ES-I3 (cell line): ENCODE data around the gene EMC10.
A peak's percentile ranks its signal among the peaks of the same experiment; 100 is the strongest.
"Not testable (repeated sequence)": the region's sequence is repeated elsewhere in the genome, so short reads cannot be mapped to it uniquely, and the experiment has no call there.

Experiments used
- H3K36me3 ChIP-seq: 2 replicates; pipeline ENCODE4 v1.6.1; 2013; ENCODE audit warnings: mild to moderate bottlenecking, low read length, control low read depth, moderate library complexity; ENCODE audit not compliant: insufficient read depth
- H3K4me1 ChIP-seq: 2 replicates; pipeline ENCODE4 v1.6.1; 2013; ENCODE audit warnings: mild to moderate bottlenecking, control low read depth, low read length; ENCODE audit not compliant: insufficient read depth
- H3K9ac ChIP-seq: 2 replicates; pipeline ENCODE4 v1.6.1; 2013; ENCODE audit warnings: low read depth, mild to moderate bottlenecking, low read length, moderate library complexity
- H3K9me3 ChIP-seq: 2 replicates; pipeline ENCODE4 v1.6.1; 2013; ENCODE audit warnings: mild to moderate bottlenecking, low read length, moderate library complexity; ENCODE audit not compliant: control insufficient read depth, insufficient read depth

Gene EMC10

GRCh38 chr19:50439130-50439529 lies 37.2 kb upstream of the EMC10 start:
- not testable (repeated sequence) for H3K9me3 ChIP-seq, H3K9ac ChIP-seq, H3K4me1 ChIP-seq, H3K36me3 ChIP-seq

GRCh38 chr19:50444059-50444458 lies 32.2 kb upstream of the EMC10 start:
- H3K4me1 ChIP-seq: no peaks in the 10 kb centered on the region
- H3K9me3 ChIP-seq: no peaks in the 10 kb centered on the region
- no peak overlapping the region for H3K9ac ChIP-seq
- H3K36me3 ChIP-seq: no peaks in the 10 kb centered on the region

GRCh38 chr19:50447053-50447452 lies 29.3 kb upstream of the EMC10 start:
- no peaks in the 10 kb centered on the region for H3K9me3 ChIP-seq
- no peaks in the 10 kb centered on the region for H3K36me3 ChIP-seq
- no peak overlapping the region for H3K9ac ChIP-seq
- H3K4me1 ChIP-seq: no peaks in the 10 kb centered on the region

GRCh38 chr19:50447750-50448149 lies 28.6 kb upstream of the EMC10 start:
- Histone ChIP-seq H3K9me3 (no peaks in the 10 kb centered on the region), H3K4me1 (no peaks in the 10 kb centered on the region), H3K36me3 (no peaks in the 10 kb centered on the region), H3K9ac (no peak overlapping the region)

- Histone ChIP-seq H3K4me1 (no peaks in the 10 kb centered on the region), H3K36me3 (no peaks in the 10 kb centered on the region), H3K9me3 (no peaks in the 10 kb centered on the region), H3K9ac (no peak overlapping the region)
These were observed 26.9 kb upstream of the EMC10 start for GRCh38 chr19:50449236-50449899.

- no peaks in the 10 kb centered on the region for H3K9me3 ChIP-seq
- H3K9ac ChIP-seq: no peak overlapping the region; the same call in 1 of the 2 replicates
- no peaks in the 10 kb centered on the region for H3K36me3 ChIP-seq
- no peaks in the 10 kb centered on the region for H3K4me1 ChIP-seq
These were observed 25.7 kb upstream of the EMC10 start for GRCh38 chr19:50450369-50451222.

GRCh38 chr19:50451223-50451534 lies 25.1 kb upstream of the EMC10 start:
- Histone ChIP-seq H3K9ac (no peak overlapping the region), H3K9me3 (no peaks in the 10 kb centered on the region), H3K4me1 (no peaks in the 10 kb centered on the region), H3K36me3 (no peaks in the 10 kb centered on the region)

GRCh38 chr19:50453243-50453642 lies 23.1 kb upstream of the EMC10 start:
- H3K36me3 ChIP-seq: no peaks in the 10 kb centered on the region
- no peak overlapping the region for H3K9ac ChIP-seq
- no peaks in the 10 kb centered on the region for H3K9me3 ChIP-seq
- no peaks in the 10 kb centered on the region; the same call in 1 of the 2 replicates for H3K4me1 ChIP-seq

GRCh38 chr19:50455992-50456391 lies 20.3 kb upstream of the EMC10 start:
- Histone ChIP-seq H3K9ac (no peak overlapping the region), H3K9me3 (no peaks in the 10 kb centered on the region), H3K4me1 (no peaks in the 10 kb centered on the region; the same call in 1 of the 2 replicates), H3K36me3 (no peaks in the 10 kb centered on the region)

GRCh38 chr19:50457300-50457699 lies 19.0 kb upstream of the EMC10 start:
- Histone ChIP-seq H3K9ac (no peak overlapping the region), H3K4me1 (no peaks in the 10 kb centered on the region; the same call in 1 of the 2 replicates), H3K9me3 (no peaks in the 10 kb centered on the region), H3K36me3 (no peaks in the 10 kb centered on the region)

- Histone ChIP-seq H3K4me1 (no peaks in the 10 kb centered on the region; the same call in 1 of the 2 replicates), H3K36me3 (no peaks in the 10 kb centered on the region), H3K9ac (peak overlapping the region; percentile 33; the same call in 1 of the 2 replicates), H3K9me3 (no peaks in the 10 kb centered on the region)
These were observed 17.8 kb upstream of the EMC10 start for GRCh38 chr19:50458396-50459066.

GRCh38 chr19:50459067-50459456 lies 17.2 kb upstream of the EMC10 start:
- no peaks in the 10 kb centered on the region; the same call in 1 of the 2 replicates for H3K4me1 ChIP-seq
- no peaks in the 10 kb centered on the region for H3K36me3 ChIP-seq
- H3K9ac ChIP-seq: peak overlapping the region; percentile 33; the same call in 1 of the 2 replicates
- H3K9me3 ChIP-seq: no peaks in the 10 kb centered on the region

GRCh38 chr19:50459638-50460037 lies 16.7 kb upstream of the EMC10 start:
- Histone ChIP-seq H3K9me3 (no peaks in the 10 kb centered on the region), H3K9ac (no peak overlapping the region), H3K36me3 (no peaks in the 10 kb centered on the region), H3K4me1 (no peaks in the 10 kb centered on the region; the same call in 1 of the 2 replicates)

- H3K36me3 ChIP-seq: no peaks in the 10 kb centered on the region
These were observed 16.0 kb upstream of the EMC10 start for GRCh38 chr19:50460161-50460765.

More at GRCh38 chr19:50460161-50460765, 16.0 kb upstream of the EMC10 start:
- Histone ChIP-seq H3K4me1 (no peaks in the 10 kb centered on the region; the same call in 1 of the 2 replicates), H3K9me3 (no peaks in the 10 kb centered on the region), H3K9ac (no peak overlapping the region)
